HEK293T (cell line): Measurements from ENCODE around the gene MAGEA9.

Source experiments
- CTCF ChIA-PET: fragments of 350-600 bp; formaldehyde crosslinking; extraction: SDS; loops from one replicate; lab custom pipeline; 2021; ENCODE audit warnings: antibody characterized with exemption, inconsistent platforms; lab: Yijun Ruan, JAX
- POLR2A ChIA-PET: fragments of 350-600 bp; formaldehyde crosslinking; extraction: SDS; loops from one replicate; lab custom pipeline; 2020; ENCODE audit warnings: antibody characterized with exemption, inconsistent platforms; lab: Yijun Ruan, JAX
- DNase-seq: peaks from one replicate; pipeline ENCODE4 v3.0.0; 2012; ENCODE audit warnings: mixed read lengths; ENCODE audit errors: extremely low spot score
- ARNT ChIP-seq: fragments of 450-650 bp; IDR thresholded peaks from 2 replicates; pipeline ENCODE4 v1.6.1; 2017; ENCODE audit warnings: mild to moderate bottlenecking
- BHLHE40 ChIP-seq: fragments of 450-650 bp; IDR thresholded peaks from 2 replicates; pipeline ENCODE4 v1.6.1; 2016; ENCODE audit warnings: mild to moderate bottlenecking, moderate library complexity, borderline replicate concordance
- CTBP1 ChIP-seq: fragments of 450-650 bp; IDR thresholded peaks from 2 replicates; pipeline ENCODE4 v1.6.1; 2016; ENCODE audit warnings: borderline replicate concordance
- ELF4 ChIP-seq: fragments of 450-650 bp; IDR thresholded peaks from 2 replicates; pipeline ENCODE4 v1.6.1; 2017; ENCODE audit warnings: antibody characterized with exemption
- FOXA1 ChIP-seq: fragments of 450-650 bp; IDR thresholded peaks from 2 replicates; pipeline ENCODE4 v1.6.1; 2016; ENCODE audit warnings: mild to moderate bottlenecking
- FOXK2 ChIP-seq: fragments of 450-650 bp; IDR thresholded peaks from 2 replicates; pipeline ENCODE4 v1.6.1; 2016; ENCODE audit warnings: mild to moderate bottlenecking
- FOXM1 ChIP-seq: fragments of 450-650 bp; IDR thresholded peaks from 2 replicates; pipeline ENCODE4 v1.6.1; 2017; ENCODE audit warnings: mild to moderate bottlenecking, borderline replicate concordance
- HDGF ChIP-seq: fragments of 450-650 bp; IDR thresholded peaks from 2 replicates; pipeline ENCODE4 v1.6.1; 2017; ENCODE audit warnings: antibody characterized with exemption, borderline replicate concordance
- L3MBTL2 ChIP-seq: fragments of 450-650 bp; conservative IDR thresholded peaks from 2 replicates; pipeline ENCODE4 v1.6.1; 2016; ENCODE audit warnings: mild to moderate bottlenecking
- LEF1 ChIP-seq: fragments of 450-650 bp; IDR thresholded peaks from 2 replicates; pipeline ENCODE4 v1.6.1; 2017; ENCODE audit warnings: mild to moderate bottlenecking, borderline replicate concordance
- NFRKB ChIP-seq: fragments of 450-650 bp; IDR thresholded peaks from 2 replicates; pipeline ENCODE4 v1.6.1; 2016; ENCODE audit warnings: mild to moderate bottlenecking, moderate library complexity
- SP1 ChIP-seq: fragments of 450-650 bp; IDR thresholded peaks from 2 replicates; pipeline ENCODE4 v1.6.1; 2017
- SUZ12 ChIP-seq: fragments of 450-650 bp; IDR thresholded peaks from 2 replicates; pipeline ENCODE4 v1.6.1; 2016; ENCODE audit warnings: mild to moderate bottlenecking
- TARDBP ChIP-seq: fragments of 450-650 bp; IDR thresholded peaks from 2 replicates; pipeline ENCODE4 v1.6.1; 2016
- ZNF384 ChIP-seq: fragments of 450-650 bp; IDR thresholded peaks from 2 replicates; pipeline ENCODE4 v1.6.1; 2016
- TF ChIP-seq, protein P1 (sequence below): fragments of 450-650 bp; IDR thresholded peaks from 2 replicates; pipeline ENCODE4 v1.6.1; 2016

The MAGEA9 gene

GRCh38 chrX:149803458-149804062 is 21.8 kb downstream of the MAGEA9 start:
- no peak for DNase-seq
- TF ChIP-seq FOXM1 (no peak), ELF4 (no peak), NFRKB (no peak), FOXK2 (no peak), TARDBP (no peak), ARNT (no peak), HDGF (no peak), BHLHE40 (no peak), SP1 (no peak), SUZ12 (no peak), L3MBTL2 (no peak), LEF1 (no peak), ZNF384 (no peak), FOXA1 (no peak), CTBP1 (no peak)
- TF ChIP-seq, protein P1, sequence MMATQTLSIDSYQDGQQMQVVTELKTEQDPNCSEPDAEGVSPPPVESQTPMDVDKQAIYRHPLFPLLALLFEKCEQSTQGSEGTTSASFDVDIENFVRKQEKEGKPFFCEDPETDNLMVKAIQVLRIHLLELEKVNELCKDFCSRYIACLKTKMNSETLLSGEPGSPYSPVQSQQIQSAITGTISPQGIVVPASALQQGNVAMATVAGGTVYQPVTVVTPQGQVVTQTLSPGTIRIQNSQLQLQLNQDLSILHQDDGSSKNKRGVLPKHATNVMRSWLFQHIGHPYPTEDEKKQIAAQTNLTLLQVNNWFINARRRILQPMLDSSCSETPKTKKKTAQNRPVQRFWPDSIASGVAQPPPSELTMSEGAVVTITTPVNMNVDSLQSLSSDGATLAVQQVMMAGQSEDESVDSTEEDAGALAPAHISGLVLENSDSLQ: no peak
- POLR2A ChIA-PET: no interaction called here
- CTCF ChIA-PET: no interaction called here

GRCh38 chrX:149804102-149804501 is 22.4 kb downstream of the MAGEA9 start:
- ChIA-PET CTCF (no interaction called here), POLR2A (no interaction called here)
- no peak for TF ChIP-seq FOXK2
- TF ChIP-seq, protein P1: no peak
- no peak for TF ChIP-seq L3MBTL2
- no peak for TF ChIP-seq SUZ12
- no peak for TF ChIP-seq FOXA1
- no peak for TF ChIP-seq HDGF
- no peak for TF ChIP-seq NFRKB
- TF ChIP-seq CTBP1: no peak
- no peak for TF ChIP-seq ELF4
- TF ChIP-seq FOXM1: no peak
- TF ChIP-seq TARDBP: no peak
- no peak for TF ChIP-seq LEF1
- TF ChIP-seq ZNF384: no peak
- no peak for DNase-seq

DNA sequence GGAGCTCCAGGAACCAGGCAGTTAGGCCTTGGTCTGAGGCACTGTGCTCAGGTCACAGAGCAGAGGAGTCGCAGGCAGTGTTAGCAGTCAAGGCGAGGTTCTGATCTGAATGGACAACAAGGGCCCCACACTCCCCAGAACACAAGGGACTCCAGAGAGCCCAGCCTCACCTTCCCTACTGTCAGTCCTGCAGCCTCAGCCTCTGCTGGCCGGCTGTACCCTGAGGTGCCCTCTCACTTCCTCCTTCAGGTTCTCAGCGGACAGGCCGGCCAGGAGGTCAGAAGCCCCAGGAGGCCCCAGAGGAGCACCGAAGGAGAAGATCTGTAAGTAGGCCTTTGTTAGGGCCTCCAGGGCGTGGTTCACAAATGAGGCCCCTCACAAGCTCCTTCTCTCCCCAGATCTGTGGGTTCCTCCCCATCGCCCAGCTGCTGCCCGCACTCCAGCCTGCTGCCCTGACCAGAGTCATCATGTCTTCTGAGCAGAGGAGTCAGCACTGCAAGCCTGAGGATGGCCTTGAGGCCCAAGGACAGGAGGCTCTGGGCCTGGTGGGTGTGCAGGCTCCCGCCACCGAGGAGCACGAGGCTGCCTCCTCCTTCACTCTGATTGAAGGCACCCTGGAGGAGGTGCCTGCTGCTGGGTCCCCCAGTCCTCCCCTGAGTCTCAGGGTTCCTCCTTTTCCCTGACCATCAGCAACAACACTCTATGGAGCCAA is 26.2 kb downstream of the MAGEA9 start:
- ChIA-PET CTCF (no interaction called here), POLR2A (no interaction called here)
- DNase-seq: no peak
- TF ChIP-seq L3MBTL2: no peak
- TF ChIP-seq CTBP1: no peak
- TF ChIP-seq TARDBP: no peak
- no peak for TF ChIP-seq HDGF
- no peak for TF ChIP-seq ELF4
- no peak for TF ChIP-seq FOXA1
- no peak for TF ChIP-seq LEF1
- TF ChIP-seq FOXK2: no peak
- no peak for TF ChIP-seq SP1
- no peak for TF ChIP-seq NFRKB
- no peak for TF ChIP-seq SUZ12
- TF ChIP-seq ZNF384: no peak

- DNase-seq: no peak
- POLR2A ChIA-PET: no interaction called here
- TF ChIP-seq ZNF384: no peak
- TF ChIP-seq TARDBP: no peak
- TF ChIP-seq HDGF: no peak
- no peak for TF ChIP-seq ELF4
- no peak for TF ChIP-seq SUZ12
- TF ChIP-seq, protein P1: no peak
- no peak for TF ChIP-seq L3MBTL2
- TF ChIP-seq LEF1: no peak
- no peak for TF ChIP-seq SP1
- TF ChIP-seq CTBP1: no peak
- TF ChIP-seq NFRKB: no peak
- no peak for TF ChIP-seq FOXM1
- no peak for TF ChIP-seq BHLHE40
- TF ChIP-seq ARNT: no peak
- TF ChIP-seq FOXA1: no peak
- TF ChIP-seq FOXK2: no peak
- CTCF ChIA-PET: no interaction called here
Measured at GRCh38 chrX:149818652-149819051, 36.9 kb downstream of the MAGEA9 start.

DNA sequence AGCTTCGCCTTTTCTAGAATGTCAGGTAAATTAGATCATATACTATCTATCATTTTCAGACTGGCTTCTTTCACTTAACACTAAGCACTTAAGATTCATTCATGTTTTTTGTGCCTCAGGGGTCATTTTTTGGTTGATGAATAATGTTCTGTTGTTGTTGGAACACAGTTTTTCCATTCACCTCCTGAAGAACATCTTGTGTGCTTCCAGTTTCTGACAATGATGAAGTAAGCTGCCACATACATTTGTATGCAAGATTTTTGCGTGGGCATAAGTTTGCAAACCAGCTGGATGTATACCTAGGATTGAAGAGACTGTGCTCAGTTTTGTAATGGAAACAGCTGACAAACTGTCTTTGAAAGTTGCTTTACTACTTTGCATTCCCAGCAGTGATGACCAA is 37.6 kb downstream of the MAGEA9 start:
- ChIA-PET POLR2A (no interaction called here), CTCF (no interaction called here)
- no peak for TF ChIP-seq FOXM1
- TF ChIP-seq SP1: no peak
- no peak for TF ChIP-seq ZNF384
- TF ChIP-seq NFRKB: no peak
- no peak for TF ChIP-seq LEF1
- no peak for TF ChIP-seq FOXA1
- DNase-seq: no peak
